H1 (cell line): Measurements from ENCODE around the gene AGFG1. TPM values are rescaled to one million over a fixed set of nuclear protein-coding genes. Genes with fewer than 3 reads are reported as not detected.

Source experiments
- CTCF ChIA-PET: fragments of 300-600 bp; sonication (Branson Sonifier 250); formaldehyde crosslinking; loops from one replicate; lab custom pipeline; 2021; ENCODE audit not compliant: partially characterized antibody; lab: Charles Lee
- POLR2A ChIA-PET: fragments of 300-600 bp; sonication (Branson Sonifier 250); formaldehyde crosslinking; loops from one replicate; lab custom pipeline; 2021; ENCODE audit warnings: inconsistent platforms; ENCODE audit not compliant: partially characterized antibody; lab: Charles Lee
- DNase-seq, 2 experiments: peaks; one replicate each; pipeline versions ENCODE4 v3.0.0 to v3.0.0-alpha.2; 2010 to 2022; ENCODE audit warnings: low spot score in 2 of 2, low read depth in 1 of 2, mixed read lengths in 1 of 2
- FAIRE-seq: peaks from 2 replicates; lab custom pipeline; 2011; peaks lifted over from hg19 to GRCh38; lab: Jason Lieb, UNC
- H2AFZ ChIP-seq: 2 replicates; pipeline ENCODE4 v1.8.1; 2012; ENCODE audit warnings: low read length, inconsistent platforms
- H2AK5ac ChIP-seq: 2 replicates; pipeline ENCODE4 v1.6.1; 2013; ENCODE audit warnings: low read depth, low read length
- H2BK120ac ChIP-seq: replicated peaks from 2 replicates; pipeline ENCODE3; 2013; ENCODE audit warnings: low read depth, low read length, inconsistent platforms
- H2BK12ac ChIP-seq: 2 replicates; pipeline ENCODE4 v1.6.1; 2013; ENCODE audit warnings: low read depth, low read length
- H2BK15ac ChIP-seq: 2 replicates; pipeline ENCODE4 v1.6.1; 2013; ENCODE audit warnings: low read length
- H2BK20ac ChIP-seq: 2 replicates; pipeline ENCODE4 v1.6.1; 2013; ENCODE audit warnings: low read length
- H2BK5ac ChIP-seq: 2 replicates; pipeline ENCODE4 v1.6.1; 2013; ENCODE audit warnings: low read depth, low read length
- H3K14ac ChIP-seq: 2 replicates; pipeline ENCODE4 v1.6.1; 2013; ENCODE audit warnings: inconsistent platforms; ENCODE audit not compliant: insufficient read length
- H3K18ac ChIP-seq: 2 replicates; pipeline ENCODE4 v1.6.1; 2013; ENCODE audit warnings: low read length; ENCODE audit errors: extremely low read depth
- H3K23ac ChIP-seq: 2 replicates; pipeline ENCODE4 v1.6.1; 2013; ENCODE audit warnings: inconsistent platforms; ENCODE audit not compliant: insufficient read length
- H3K23me2 ChIP-seq: 2 replicates; pipeline ENCODE4 v1.6.1; 2013; ENCODE audit warnings: low read depth, low read length
- H3K27ac ChIP-seq: 2 replicates; pipeline ENCODE4 v1.6.1; 2011; ENCODE audit warnings: low read depth, low read length, inconsistent platforms
- H3K27me3 ChIP-seq, 4 experiments: replicated peaks in 1 of 4; 1 replicate in 1 of 4; 2 replicates in 3 of 4; pipeline versions ENCODE4 v1.6.1 to v1.8.1; 2011 to 2013; ENCODE audit warnings: low read length in 3 of 4, mild to moderate bottlenecking in 3 of 4, inconsistent platforms in 2 of 4, mixed read lengths in 2 of 4, moderate library complexity in 1 of 4; ENCODE audit not compliant: control insufficient read depth in 3 of 4, insufficient read depth in 3 of 4; ENCODE audit errors: extremely low read depth in 1 of 4
- H3K36me3 ChIP-seq, 4 experiments: 2 replicates each; pipeline versions ENCODE4 v1.6.1 to v1.8.1; 2011 to 2013; ENCODE audit warnings: mild to moderate bottlenecking in 4 of 4, low read length in 3 of 4, moderate library complexity in 2 of 4, control low read depth in 1 of 4, inconsistent platforms in 1 of 4; ENCODE audit not compliant: insufficient read depth in 4 of 4, control insufficient read depth in 2 of 4
- H3K4ac ChIP-seq: replicated peaks from 2 replicates; pipeline ENCODE3; 2013; ENCODE audit warnings: low read length, low read depth, mixed read lengths, inconsistent platforms; ENCODE audit not compliant: insufficient read length
- H3K4me1 ChIP-seq, 4 experiments: replicated peaks in 1 of 4; 1 replicate in 1 of 4; 2 replicates in 3 of 4; pipeline versions ENCODE4 v1.6.1 to v1.8.1; 2011 to 2013; ENCODE audit warnings: low read length in 3 of 4, inconsistent platforms in 2 of 4, mixed read lengths in 1 of 4; ENCODE audit not compliant: insufficient read depth in 4 of 4, control insufficient read depth in 3 of 4
- H3K4me2 ChIP-seq, 2 experiments: 2 replicates each; pipeline versions ENCODE4 v1.6.1 to v1.8.1; 2011 to 2013; ENCODE audit warnings: low read depth in 2 of 2, low read length in 2 of 2, control low read depth in 1 of 2, inconsistent platforms in 1 of 2, mild to moderate bottlenecking in 1 of 2; ENCODE audit not compliant: insufficient read depth in 1 of 2
- H3K4me3 ChIP-seq, 4 experiments: fragments of 200-600, 300-600 bp in 1 of 4; sonication (generic), shearing (Covaris generic), sonication (Bioruptor Twin) in 1 of 4; 2 replicates each; pipeline versions ENCODE4 v1.5.1 to v1.8.1; 2011 to 2016; ENCODE audit warnings: low read length in 4 of 4, low read depth in 3 of 4, control low read depth in 2 of 4, inconsistent platforms in 2 of 4, mild to moderate bottlenecking in 2 of 4, mixed read lengths in 1 of 4, moderate library complexity in 1 of 4; ENCODE audit not compliant: insufficient read depth in 2 of 4; ENCODE audit errors: extremely low read depth in 1 of 4
- H3K56ac ChIP-seq: replicated peaks from 2 replicates; pipeline ENCODE3; 2013; ENCODE audit warnings: low read depth, mild to moderate bottlenecking, mixed read lengths, low read length, inconsistent platforms; ENCODE audit not compliant: insufficient read length
- H3K79me1 ChIP-seq: 2 replicates; pipeline ENCODE4 v1.6.1; 2013; ENCODE audit warnings: low read depth, low read length, control low read depth
- H3K79me2 ChIP-seq, 2 experiments: 2 replicates each; pipeline versions ENCODE4 v1.6.1 to v1.8.1; 2012 to 2013; ENCODE audit warnings: low read length in 2 of 2, mild to moderate bottlenecking in 2 of 2, inconsistent platforms in 1 of 2; ENCODE audit not compliant: insufficient read depth in 2 of 2, control insufficient read depth in 1 of 2
- H3K9ac ChIP-seq, 4 experiments: replicated peaks in 1 of 4; 1 replicate in 1 of 4; 2 replicates in 3 of 4; pipeline versions ENCODE4 v1.6.1 to v1.8.1; 2011 to 2013; ENCODE audit warnings: low read depth in 3 of 4, low read length in 3 of 4, control low read depth in 2 of 4, mild to moderate bottlenecking in 2 of 4, moderate library complexity in 2 of 4, inconsistent platforms in 1 of 4; ENCODE audit errors: extremely low read depth in 1 of 4
- H3K9me3 ChIP-seq, 2 experiments: 2 replicates each; pipeline versions ENCODE4 v1.6.1 to v1.8.1; 2012 to 2013; ENCODE audit warnings: mild to moderate bottlenecking in 2 of 2, moderate library complexity in 2 of 2, control low read depth in 1 of 2, inconsistent platforms in 1 of 2, low read depth in 1 of 2, low read length in 1 of 2, mixed read lengths in 1 of 2; ENCODE audit not compliant: insufficient read depth in 2 of 2
- H4K20me1 ChIP-seq, 2 experiments: replicated peaks in 1 of 2; 2 replicates each; pipeline versions ENCODE3 to v1.8.1; 2011 to 2013; ENCODE audit warnings: inconsistent platforms in 2 of 2, low read length in 2 of 2, mild to moderate bottlenecking in 1 of 2; ENCODE audit not compliant: insufficient read depth in 2 of 2, control insufficient read depth in 1 of 2
- H4K5ac ChIP-seq: 2 replicates; pipeline ENCODE4 v1.6.1; 2013; ENCODE audit warnings: low read length, low read depth, mixed read lengths, inconsistent platforms; ENCODE audit not compliant: insufficient read length
- H4K8ac ChIP-seq: 2 replicates; pipeline ENCODE4 v1.8.0; 2013; ENCODE audit warnings: mild to moderate bottlenecking, moderate library complexity, low read length, inconsistent platforms; ENCODE audit not compliant: insufficient read depth; ENCODE audit errors: extremely low read depth
- H4K91ac ChIP-seq: replicated peaks from 2 replicates; pipeline ENCODE3; 2013; ENCODE audit warnings: low read length, mixed read lengths, inconsistent platforms; ENCODE audit not compliant: insufficient read length
- ATF2 ChIP-seq: IDR thresholded peaks from 2 replicates; pipeline ENCODE4 v1.6.1; 2012; ENCODE audit warnings: low read length, inconsistent platforms
- ATF3 ChIP-seq: IDR thresholded peaks from 2 replicates; pipeline ENCODE4 v1.6.1; 2011; ENCODE audit warnings: low read depth, mild to moderate bottlenecking, low read length; ENCODE audit not compliant: insufficient read depth
- KDM5A ChIP-seq: fragments of 200-600 bp; IDR thresholded peaks from 2 replicates; pipeline ENCODE4 v1.7.1; 2012; ENCODE audit warnings: mild to moderate bottlenecking, low read length, inconsistent platforms, mixed read lengths
- NRF1 ChIP-seq: IDR thresholded peaks from 2 replicates; pipeline ENCODE4 v1.6.1; 2011; ENCODE audit warnings: mild to moderate bottlenecking, low read depth, low read length, improper control_type of control experiment
- PHF8 ChIP-seq: fragments of 200-600 bp; sonication (generic); conservative IDR thresholded peaks from 2 replicates; pipeline ENCODE4 v1.7.1; 2012; ENCODE audit warnings: low read depth, mild to moderate bottlenecking, inconsistent platforms, low read length, moderate library complexity
- SIN3A ChIP-seq, 2 experiments: IDR thresholded peaks in 1 of 2; conservative IDR thresholded peaks in 1 of 2; 2 replicates each; pipeline ENCODE4 v1.6.1; 2011 to 2012; ENCODE audit warnings: low read length in 2 of 2, improper control_type of control experiment in 1 of 2, low read depth in 1 of 2, mild to moderate bottlenecking in 1 of 2
- YY1 ChIP-seq: IDR thresholded peaks from 2 replicates; pipeline ENCODE4 v1.6.1; 2011; ENCODE audit warnings: low read depth, mild to moderate bottlenecking, low read length
- WGBS, 2 experiments: shearing (Covaris generic) in 1 of 2; methylation state at CpG; one replicate each; pipeline versions ENCODE4 v1.1.6 to v1.1.7; 2013 to 2015; ENCODE audit warnings: low lambda C conversion rate in 2 of 2, mixed read lengths in 2 of 2, inconsistent platforms in 1 of 2, low coverage in 1 of 2, missing lambda C conversion rate in 1 of 2; ENCODE audit not compliant: insufficient replicate concordance in 2 of 2, insufficient coverage in 1 of 2, insufficient read length in 1 of 2; ENCODE audit errors: extremely low coverage in 1 of 2, missing lambda C conversion rate in 1 of 2; 5-methylcytosine and 5-hydroxymethylcytosine counted together
- polyA plus RNA-seq, 7 experiments: library from polyadenylated mRNA; depleted of rRNA in 3 of 7; stranded (reverse) in 5 of 7; unstranded in 2 of 7; fragments of >200 nt in 5 of 7; fragments of 200-250 nt in 2 of 7; gene quantifications; 1 replicate in 5 of 7; 2 replicates in 1 of 7; 4 replicates in 1 of 7; pipeline versions ENCODE4 v1.2.1 to v1.2.3, GENCODE V29; 2011 to 2013; ENCODE audit warnings: missing spikeins in 2 of 7, mixed read lengths in 2 of 7
- total RNA-seq: library from RNA; stranded (reverse); fragmentation: NEBNext Ultra II Directional; extraction: Animal tissue kit (Norgen Biotek cat#: 25700); gene quantifications from 2 replicates; pipeline ENCODE4 v1.2.1, GENCODE V29; 2021
- TF ChIP-seq, protein P1 (sequence below): IDR thresholded peaks from 2 replicates; pipeline ENCODE4 v1.6.1; 2012; ENCODE audit warnings: inconsistent platforms

Gene AGFG1
- total and polyA plus RNA-seq, 2 of the 8 experiments (the other 6 are each of a cell fraction or from before 2014, with no cell fraction given) = 102 to 147 TPM

DNA sequence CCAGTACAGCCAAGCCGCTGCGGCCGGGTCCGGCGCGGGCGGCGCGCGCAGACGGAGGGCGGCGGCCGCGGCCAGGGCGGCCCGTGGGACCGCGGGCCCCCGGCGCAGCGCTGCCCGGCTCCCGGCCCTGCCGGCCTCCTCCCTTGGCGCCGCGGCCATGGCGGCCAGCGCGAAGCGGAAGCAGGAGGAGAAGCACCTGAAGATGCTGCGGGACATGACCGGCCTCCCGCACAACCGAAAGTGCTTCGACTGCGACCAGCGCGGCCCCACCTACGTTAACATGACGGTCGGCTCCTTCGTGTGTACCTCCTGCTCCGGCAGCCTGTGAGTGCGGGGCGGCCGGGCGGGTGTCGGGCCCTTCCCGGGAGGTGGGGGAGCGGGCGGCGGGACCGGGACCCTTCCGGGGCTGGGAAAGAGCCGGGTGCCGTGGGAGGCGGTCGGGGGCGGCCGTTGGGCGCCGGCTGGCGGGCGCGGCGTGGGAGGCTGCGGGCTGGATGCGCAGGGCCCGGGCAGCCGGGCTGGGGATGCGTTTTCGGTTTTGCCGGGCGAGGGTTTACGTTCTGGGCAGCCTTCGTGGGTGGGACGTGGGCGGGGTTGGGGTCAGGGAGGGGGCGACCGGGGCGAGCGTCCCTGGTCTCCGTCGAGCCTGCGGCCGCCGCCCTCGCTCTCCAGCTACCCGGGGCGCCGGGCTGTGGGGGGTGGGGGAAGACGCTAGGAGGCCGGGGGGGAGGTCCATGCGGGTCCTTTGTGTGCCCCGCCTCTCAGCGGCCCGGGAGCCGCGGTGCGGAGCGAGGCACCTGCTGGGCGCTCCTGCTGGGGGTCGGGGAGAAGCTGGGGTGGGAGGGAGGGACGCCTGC is 537 bp downstream of the AGFG1 start:
- Histone ChIP-seq H3K23me2 (peaks cover 4% of the 10 kb centered on the region; the same call in 1 of the 2 replicates), H2BK20ac (no peak overlapping the region), H3K4ac (no peak overlapping the region), H3K36me3 (no peaks in the 10 kb centered on the region), H4K8ac (peak overlapping the region; percentile 85), H3K4me1 (peaks cover 0 to 4% (median 0%) of the 10 kb centered on the region in 4 experiments; a peak in 3 of 7 replicates), H3K79me1 (no peaks in the 10 kb centered on the region), H4K5ac (peak overlapping the region; percentile 86), H3K4me3 (peak overlapping the region; percentile 72 to 99 (median 78)), H3K27me3 (no peaks in the 10 kb centered on the region), H2BK120ac (no peak overlapping the region), H4K91ac (no peak overlapping the region), H3K14ac (no peak overlapping the region), H3K9ac (peak overlapping the region; percentile 77 to 98 (median 84)), H2BK15ac (no peak overlapping the region), H3K56ac (no peak overlapping the region), H3K4me2 (peak overlapping the region; percentile 82 to 90), H3K18ac (peak overlapping the region; percentile 83), H2BK12ac (no peak overlapping the region), H2AK5ac (no peak overlapping the region), H3K9me3 (no peaks in the 10 kb centered on the region), H2AFZ (no peak overlapping the region; the same call in 1 of the 2 replicates), H3K27ac (peak overlapping the region; percentile 75; the same call in 1 of the 2 replicates), H2BK5ac (peak overlapping the region; percentile 95), H3K79me2 (peaks cover 38 to 46% of the 10 kb centered on the region in 2 experiments), H4K20me1 (peaks cover 18 to 23% of the 10 kb centered on the region in 2 experiments), H3K23ac (no peak overlapping the region)
- ChIA-PET CTCF (interaction anchor here (0.8 to 1.8 kb wide), 10 partner anchors 8 to 301 kb away, joined by 3 to 9 read pairs (median 3); no protein-coding TSS in a partner anchor), POLR2A (interaction anchor here (0.8 kb wide), 1 partner anchor 94 kb away, joined by 3 read pairs; no protein-coding TSS in a partner anchor)
- no peak for FAIRE-seq
- WGBS, 2 experiments = 1% methylated on average over 15 of the region's 106 CpGs; no CpG with 5 or more reads in 1 of the 2 experiments
- peak in 1 of 2 experiments; percentile 68 for DNase-seq
- TF ChIP-seq, protein P1, sequence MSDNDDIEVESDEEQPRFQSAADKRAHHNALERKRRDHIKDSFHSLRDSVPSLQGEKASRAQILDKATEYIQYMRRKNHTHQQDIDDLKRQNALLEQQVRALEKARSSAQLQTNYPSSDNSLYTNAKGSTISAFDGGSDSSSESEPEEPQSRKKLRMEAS = peak; percentile 2; the same call in 1 of the 2 replicates
- TF ChIP-seq PHF8 (peak; percentile 59; the same call in 1 of the 2 replicates), SIN3A (conservative IDR thresholded peaks at IDR 0.05 in 1 of 2, IDR thresholded peaks at IDR 0.05 in 1 of 2; ENCODE audit: low read depth in 1 of 2, low read length in 2 of 2) (no peak), ATF3 (no peak), ATF2 (no peak), NRF1 (no peak), KDM5A (no peak), YY1 (peak; percentile 73)
